GM19351 (cell line): ENCODE measurements around the gene SRGAP1.

ENCODE experiments used
- ATAC-seq: cut with Tn5 transposase; IDR thresholded peaks from one replicate; pipeline ENCODE4 v1.9.1; 2021; ENCODE audit warnings: mild to moderate bottlenecking, moderate library complexity; ENCODE audit not compliant: unreplicated experiment

SRGAP1 gene

GRCh38 chr12:63929426-63929825, 84.9 kb downstream of the SRGAP1 start:
- no peak for ATAC-seq

- ATAC-seq, result no peak
Observed at GRCh38 chr12:63930971-63931370, 86.5 kb downstream of the SRGAP1 start.

- ATAC-seq, result no peak
Observed at GRCh38 chr12:63931703-63932102, 87.2 kb downstream of the SRGAP1 start.

- ATAC-seq, result no peak
Observed at GRCh38 chr12:63934936-63935335, 90.4 kb downstream of the SRGAP1 start.

GRCh38 chr12:63935361-63935760, 90.9 kb downstream of the SRGAP1 start:
- ATAC-seq, result no peak

GRCh38 chr12:63937378-63938316, 93.1 kb downstream of the SRGAP1 start:
- ATAC-seq, result no peak

GRCh38 chr12:63940310-63941005, 96.0 kb downstream of the SRGAP1 start:
- no peak for ATAC-seq

GRCh38 chr12:63941166-63941800, 96.8 kb downstream of the SRGAP1 start:
- ATAC-seq, result no peak

GRCh38 chr12:63941879-63942278, 97.4 kb downstream of the SRGAP1 start:
- ATAC-seq, result no peak

- ATAC-seq, result no peak
Observed at GRCh38 chr12:63942464-63943241, 98.2 kb downstream of the SRGAP1 start.

- ATAC-seq, result no peak
Observed at GRCh38 chr12:63944034-63944579, 99.6 kb downstream of the SRGAP1 start.

- ATAC-seq, result no peak
Observed at GRCh38 chr12:63944586-63945228, 100.2 kb downstream of the SRGAP1 start.

GRCh38 chr12:63945777-63946176, 101.3 kb downstream of the SRGAP1 start:
- ATAC-seq, result no peak

- ATAC-seq, result no peak
Observed at GRCh38 chr12:63948211-63948610, 103.7 kb downstream of the SRGAP1 start.

GRCh38 chr12:63949902-63950301, 105.4 kb downstream of the SRGAP1 start:
- no peak for ATAC-seq

- ATAC-seq, result no peak
Observed at GRCh38 chr12:63952995-63953394, 108.5 kb downstream of the SRGAP1 start.

GRCh38 chr12:63955831-63956666, 111.5 kb downstream of the SRGAP1 start:
- ATAC-seq, result peak; percentile 61

GRCh38 chr12:63957496-63957895, 113.0 kb downstream of the SRGAP1 start:
- ATAC-seq, result no peak
